ENCODE data around the gene SCFD2.
"Not testable (repeated sequence)": the region's sequence is repeated elsewhere in the genome, so short reads cannot be mapped to it uniquely, and the experiment has no call there.

SCFD2 gene

GRCh38 chr4:53094040-53094439 lies 271.8 kb downstream of the SCFD2 start:
- no peak for DNase-seq

GRCh38 chr4:53089936-53090729 lies 275.7 kb downstream of the SCFD2 start:
- no peak for DNase-seq

GRCh38 chr4:53088152-53088551 lies 277.7 kb downstream of the SCFD2 start:
- no peak for DNase-seq

GRCh38 chr4:53076374-53076958 lies 289.4 kb downstream of the SCFD2 start:
- DNase-seq = no peak

GRCh38 chr4:53075162-53075785 lies 290.6 kb downstream of the SCFD2 start:
- DNase-seq = no peak

- DNase-seq = no peak
These were observed 297.0 kb downstream of the SCFD2 start for GRCh38 chr4:53068755-53069330.

- DNase-seq = no peak
These were observed 298.6 kb downstream of the SCFD2 start for GRCh38 chr4:53067125-53067802.

GRCh38 chr4:53066155-53066554 lies 299.7 kb downstream of the SCFD2 start:
- DNase-seq = no peak

- no peak for DNase-seq
These were observed 301.3 kb downstream of the SCFD2 start for GRCh38 chr4:53064609-53065008.

GRCh38 chr4:53061091-53061850 lies 304.6 kb downstream of the SCFD2 start:
- DNase-seq = no peak

- DNase-seq = no peak
These were observed 305.6 kb downstream of the SCFD2 start for GRCh38 chr4:53060278-53060677.

GRCh38 chr4:53059871-53060270 lies 306.0 kb downstream of the SCFD2 start:
- DNase-seq = no peak

GRCh38 chr4:53059256-53059655 lies 306.6 kb downstream of the SCFD2 start:
- DNase-seq = no peak

- DNase-seq = no peak
These were observed 308.2 kb downstream of the SCFD2 start for GRCh38 chr4:53057679-53058078.

GRCh38 chr4:53057108-53057507 lies 308.8 kb downstream of the SCFD2 start:
- DNase-seq = not testable (repeated sequence)

GRCh38 chr4:53055716-53056403 lies 310.0 kb downstream of the SCFD2 start:
- no peak for DNase-seq

GRCh38 chr4:53055274-53055673 lies 310.6 kb downstream of the SCFD2 start:
- DNase-seq = no peak

GRCh38 chr4:53050361-53050774 lies 315.5 kb downstream of the SCFD2 start:
- no peak for DNase-seq

GRCh38 chr4:53049528-53049927 lies 316.3 kb downstream of the SCFD2 start:
- no peak for DNase-seq

GRCh38 chr4:53044651-53044960 lies 321.3 kb downstream of the SCFD2 start:
- DNase-seq = no peak

- no peak for DNase-seq
These were observed 321.8 kb downstream of the SCFD2 start for GRCh38 chr4:53043891-53044650.
